BJ (cell line): ENCODE measurements around the gene CFAP91. TPM values are rescaled to one million over a fixed set of nuclear protein-coding genes. Genes with fewer than 3 reads are reported as not detected.

Source experiments
- CTCF ChIA-PET: fragments of 350-600 bp; formaldehyde crosslinking; extraction: SDS; loops from one replicate; lab custom pipeline; 2021; ENCODE audit warnings: antibody characterized with exemption, inconsistent platforms; lab: Yijun Ruan, JAX
- POLR2A ChIA-PET: fragments of 300-600 bp; sonication (Branson Sonifier 250); formaldehyde crosslinking; extraction: SDS; loops from one replicate; lab custom pipeline; 2021; ENCODE audit warnings: antibody characterized with exemption; lab: Charles Lee
- DNase-seq: peaks from one replicate; pipeline ENCODE4 v3.0.0-alpha.2; 2011; ENCODE audit warnings: low read depth
- H3K27me3 ChIP-seq: 2 replicates; pipeline ENCODE4 v1.6.0; 2011; ENCODE audit warnings: low read length; ENCODE audit not compliant: control insufficient read depth, insufficient read depth
- H3K36me3 ChIP-seq: 2 replicates; pipeline ENCODE4 v1.5.1; 2011; ENCODE audit warnings: low read length; ENCODE audit not compliant: control insufficient read depth, insufficient read depth
- H3K4me3 ChIP-seq: 2 replicates; pipeline ENCODE4 v1.5.1; 2011; ENCODE audit warnings: low read depth, mild to moderate bottlenecking, control low read depth, low read length
- CTCF ChIP-seq: IDR thresholded peaks from 2 replicates; pipeline ENCODE4 v1.5.1; 2011; ENCODE audit warnings: low read depth, mild to moderate bottlenecking, control low read depth, inconsistent platforms, low read length, moderate library complexity; ENCODE audit not compliant: insufficient read depth
- polyA plus RNA-seq: library from polyadenylated mRNA; depleted of rRNA; stranded (reverse); fragments of >200 nt; gene quantifications from 2 replicates; pipeline ENCODE4 v1.2.3, GENCODE V29; 2011

CFAP91 gene
- polyA plus RNA-seq, 1 experiment: 0.16 TPM

GRCh38 chr3:119664370-119664769 is 38.5 kb upstream of the CFAP91 start:
- DNase-seq: no peak
- TF ChIP-seq CTCF: no peak
- Histone ChIP-seq H3K36me3 (no peaks in the 10 kb centered on the region), H3K4me3 (no peak overlapping the region), H3K27me3 (no peaks in the 10 kb centered on the region)
- ChIA-PET CTCF (interaction anchor here (1.0 to 2.0 kb wide), 5 partner anchors 8 to 18 kb away, joined by 3 to 7 read pairs (median 4); no protein-coding TSS in a partner anchor), POLR2A (no interaction called here)

- no peak for TF ChIP-seq CTCF
- no peaks in the 10 kb centered on the region for H3K36me3 ChIP-seq
- CTCF ChIA-PET: interaction anchor here (1.0 to 1.4 kb wide), 4 partner anchors 8 to 17 kb away, joined by 3 to 4 read pairs (median 4); no protein-coding TSS in a partner anchor
- POLR2A ChIA-PET: no interaction called here
- H3K4me3 ChIP-seq: no peak overlapping the region
- no peaks in the 10 kb centered on the region for H3K27me3 ChIP-seq
- no peak for DNase-seq
Measured at GRCh38 chr3:119664850-119665379, 37.9 kb upstream of the CFAP91 start.

GRCh38 chr3:119665954-119666559 is 36.8 kb upstream of the CFAP91 start:
- Histone ChIP-seq H3K27me3 (no peaks in the 10 kb centered on the region), H3K4me3 (no peak overlapping the region), H3K36me3 (no peaks in the 10 kb centered on the region)
- ChIA-PET CTCF (interaction anchor here (1.0 kb wide), 1 partner anchor 15 kb away, joined by 3 read pairs; no protein-coding TSS in a partner anchor), POLR2A (no interaction called here)
- no peak for TF ChIP-seq CTCF
- DNase-seq: no peak

- ChIA-PET POLR2A (no interaction called here), CTCF (no interaction called here)
- H3K36me3 ChIP-seq: peaks cover 1% of the 10 kb centered on the region
- H3K4me3 ChIP-seq: no peak overlapping the region
- no peaks in the 10 kb centered on the region for H3K27me3 ChIP-seq
- DNase-seq: no peak
- TF ChIP-seq CTCF: no peak
Measured at GRCh38 chr3:119669906-119670570, 32.8 kb upstream of the CFAP91 start.

GRCh38 chr3:119672776-119673175 is 30.0 kb upstream of the CFAP91 start:
- CTCF ChIA-PET: interaction anchor here (0.7 to 1.5 kb wide), 4 partner anchors 8 to 23 kb away, joined by 3 to 7 read pairs (median 4); no protein-coding TSS in a partner anchor
- POLR2A ChIA-PET: interaction anchor here (1.0 kb wide), 1 partner anchor 362 kb away, joined by 3 read pairs; no protein-coding TSS in a partner anchor
- DNase-seq: no peak
- H3K36me3 ChIP-seq: peaks cover 1% of the 10 kb centered on the region
- H3K27me3 ChIP-seq: no peaks in the 10 kb centered on the region
- no peak overlapping the region for H3K4me3 ChIP-seq
- TF ChIP-seq CTCF: no peak
